Loucy (cell line): ENCODE data around the gene AQP6.

Experiments used
- H2AFZ ChIP-seq: fragments of 200-600 bp; sonication (generic); 2 replicates; pipeline ENCODE4 v1.6.0; 2016; ENCODE audit warnings: antibody characterized with exemption, mild to moderate bottlenecking, low read length, moderate library complexity
- H3F3A ChIP-seq: fragments of 200-600 bp; 2 replicates; pipeline ENCODE4 v1.6.0; 2016; ENCODE audit warnings: antibody characterized with exemption, low read depth, mild to moderate bottlenecking
- H3K27me3 ChIP-seq: fragments of 200-600 bp; sonication (generic); 2 replicates; pipeline ENCODE4 v1.6.1; 2014; ENCODE audit warnings: low read length, mild to moderate bottlenecking; ENCODE audit not compliant: insufficient read depth, poor library complexity, severe bottlenecking
- H3K36me3 ChIP-seq: fragments of 200-600 bp; sonication (generic); 2 replicates; pipeline ENCODE4 v1.6.1; 2016; ENCODE audit warnings: low read length; ENCODE audit not compliant: insufficient read depth
- H3K4me1 ChIP-seq: fragments of 200-600 bp; sonication (generic); 2 replicates; pipeline ENCODE4 v1.5.1; 2014; ENCODE audit warnings: low read length, mild to moderate bottlenecking; ENCODE audit not compliant: insufficient read depth, poor library complexity, severe bottlenecking
- H3K4me2 ChIP-seq: fragments of 200-600 bp; sonication (generic); 2 replicates; pipeline ENCODE4 v1.6.0; 2014; ENCODE audit warnings: antibody characterized with exemption, low read length, low read depth, mild to moderate bottlenecking; ENCODE audit not compliant: poor library complexity, severe bottlenecking
- H3K4me3 ChIP-seq: fragments of 200-600 bp; sonication (generic); 2 replicates; pipeline ENCODE4 v1.5.1; 2014; ENCODE audit warnings: low read length, mild to moderate bottlenecking, mixed read lengths; ENCODE audit not compliant: poor library complexity, severe bottlenecking
- H3K79me2 ChIP-seq: fragments of 200-600 bp; sonication (generic); 2 replicates; pipeline ENCODE4 v1.6.1; 2014; ENCODE audit warnings: low read length; ENCODE audit not compliant: insufficient read depth
- H3K9ac ChIP-seq: fragments of 200-600 bp; sonication (generic); 2 replicates; pipeline ENCODE4 v1.6.0; 2014; ENCODE audit warnings: mild to moderate bottlenecking, low read depth, low read length, moderate library complexity; ENCODE audit not compliant: poor library complexity, severe bottlenecking
- H3K9me2 ChIP-seq: fragments of 200-600 bp; sonication (generic); replicated peaks from 2 replicates; pipeline ENCODE4 v1.6.1; 2016; ENCODE audit warnings: low read depth, low read length, mixed read lengths
- H3K9me3 ChIP-seq: fragments of 200-600 bp; sonication (generic); 2 replicates; pipeline ENCODE4 v1.6.1; 2014; ENCODE audit warnings: mild to moderate bottlenecking, antibody characterized with exemption, low read length, low read depth; ENCODE audit not compliant: insufficient read depth
- H4K20me1 ChIP-seq: fragments of 200-600 bp; sonication (generic); 2 replicates; pipeline ENCODE4 v1.6.0; 2014; ENCODE audit warnings: antibody characterized with exemption, low read length, mild to moderate bottlenecking; ENCODE audit not compliant: insufficient read depth, poor library complexity, severe bottlenecking
- EZH2phosphoT487 ChIP-seq: fragments of 200-600 bp; IDR thresholded peaks from 2 replicates; pipeline ENCODE4 v1.6.1; 2018; ENCODE audit warnings: antibody characterized with exemption, mild to moderate bottlenecking, moderate library complexity, borderline replicate concordance
- TF ChIP-seq, protein P1 (sequence below): fragments of 200-600 bp; sonication (generic); conservative IDR thresholded peaks from 2 replicates; pipeline ENCODE4 v1.5.1; 2014; ENCODE audit warnings: mild to moderate bottlenecking, antibody characterized with exemption, low read length

Gene AQP6

GRCh38 chr12:50006280-50006679, 33.5 kb downstream of the AQP6 start:
- H3K36me3 ChIP-seq, result peaks cover 78% of the 10 kb centered on the region
- peak overlapping the region; percentile 4 for H3K4me3 ChIP-seq
- no peaks in the 10 kb centered on the region for H3K27me3 ChIP-seq
- H3K9me2 ChIP-seq, result no peaks in the 10 kb centered on the region
- peaks cover 12% of the 10 kb centered on the region for H4K20me1 ChIP-seq
- H3F3A ChIP-seq, result peaks cover 7% of the 10 kb centered on the region; the same call in 1 of the 2 replicates
- H2AFZ ChIP-seq, result no peak overlapping the region
- TF ChIP-seq, protein P1, sequence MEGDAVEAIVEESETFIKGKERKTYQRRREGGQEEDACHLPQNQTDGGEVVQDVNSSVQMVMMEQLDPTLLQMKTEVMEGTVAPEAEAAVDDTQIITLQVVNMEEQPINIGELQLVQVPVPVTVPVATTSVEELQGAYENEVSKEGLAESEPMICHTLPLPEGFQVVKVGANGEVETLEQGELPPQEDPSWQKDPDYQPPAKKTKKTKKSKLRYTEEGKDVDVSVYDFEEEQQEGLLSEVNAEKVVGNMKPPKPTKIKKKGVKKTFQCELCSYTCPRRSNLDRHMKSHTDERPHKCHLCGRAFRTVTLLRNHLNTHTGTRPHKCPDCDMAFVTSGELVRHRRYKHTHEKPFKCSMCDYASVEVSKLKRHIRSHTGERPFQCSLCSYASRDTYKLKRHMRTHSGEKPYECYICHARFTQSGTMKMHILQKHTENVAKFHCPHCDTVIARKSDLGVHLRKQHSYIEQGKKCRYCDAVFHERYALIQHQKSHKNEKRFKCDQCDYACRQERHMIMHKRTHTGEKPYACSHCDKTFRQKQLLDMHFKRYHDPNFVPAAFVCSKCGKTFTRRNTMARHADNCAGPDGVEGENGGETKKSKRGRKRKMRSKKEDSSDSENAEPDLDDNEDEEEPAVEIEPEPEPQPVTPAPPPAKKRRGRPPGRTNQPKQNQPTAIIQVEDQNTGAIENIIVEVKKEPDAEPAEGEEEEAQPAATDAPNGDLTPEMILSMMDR, result no peak
- TF ChIP-seq EZH2phosphoT487, result no peak
- peak overlapping the region; percentile 63 for H3K4me2 ChIP-seq
- peaks cover 27% of the 10 kb centered on the region for H3K4me1 ChIP-seq
- H3K79me2 ChIP-seq, result peaks cover 75% of the 10 kb centered on the region
- peak overlapping the region; percentile 15 for H3K9ac ChIP-seq
- H3K9me3 ChIP-seq, result no peaks in the 10 kb centered on the region

GRCh38 chr12:50006754-50007442, 34.2 kb downstream of the AQP6 start:
- Histone ChIP-seq H3K4me1 (peaks cover 27% of the 10 kb centered on the region), H2AFZ (no peak overlapping the region), H3K36me3 (peaks cover 73% of the 10 kb centered on the region), H3K27me3 (no peaks in the 10 kb centered on the region), H3K4me2 (peak overlapping the region; percentile 63), H3F3A (peaks cover 7% of the 10 kb centered on the region; the same call in 1 of the 2 replicates), H4K20me1 (peaks cover 12% of the 10 kb centered on the region), H3K9me2 (no peaks in the 10 kb centered on the region), H3K9me3 (no peaks in the 10 kb centered on the region), H3K9ac (peak overlapping the region; percentile 50), H3K4me3 (peak overlapping the region; percentile 44), H3K79me2 (peaks cover 78% of the 10 kb centered on the region)
- TF ChIP-seq EZH2phosphoT487, result no peak

GRCh38 chr12:50013361-50014147, 40.8 kb downstream of the AQP6 start:
- Histone ChIP-seq H3K9me3 (no peaks in the 10 kb centered on the region), H3K4me2 (peak overlapping the region; percentile 42), H3K79me2 (peaks cover 93% of the 10 kb centered on the region), H3K4me3 (no peak overlapping the region), H3K36me3 (peaks cover 61% of the 10 kb centered on the region), H2AFZ (no peak overlapping the region), H3K9me2 (no peaks in the 10 kb centered on the region), H3F3A (0 out of 2 replicates have a peak, but pooled peaks cover 2% of the 10 kb centered on the region), H3K4me1 (peaks cover 25% of the 10 kb centered on the region), H3K27me3 (no peaks in the 10 kb centered on the region), H3K9ac (no peak overlapping the region), H4K20me1 (peaks cover 22% of the 10 kb centered on the region)
- TF ChIP-seq, protein P1, result no peak
- TF ChIP-seq EZH2phosphoT487, result no peak
